Tibial nerve (tissue), 4 donors: ENCODE results near the gene TSEN15. TPM values are rescaled to one million over a fixed set of nuclear protein-coding genes. Genes with fewer than 3 reads are reported as not detected.

Experiments
- DNase-seq, 2 donors: peaks; one replicate each; pipeline ENCODE4 v3.0.0-alpha.2; 2019; ENCODE audit warnings: low spot score in 2 of 2
- H3K27ac ChIP-seq, 4 donors: fragments of 200-600 bp; sonication (generic) in 3 of 4; one replicate each; pipeline ENCODE4 v1.5.1; 2017 to 2019; ENCODE audit warnings: mild to moderate bottlenecking in 1 of 4
- H3K27me3 ChIP-seq, 2 donors: fragments of 200-600 bp; sonication (generic) in 1 of 2; one replicate each; pipeline versions ENCODE4 v1.5.1 to v1.6.0; 2017 to 2019
- H3K36me3 ChIP-seq, 3 donors: fragments of 200-600 bp; sonication (generic); one replicate each; pipeline ENCODE4 v1.5.1; 2018 to 2019
- H3K4me1 ChIP-seq, 4 donors: fragments of 200-600 bp; sonication (generic) in 3 of 4; one replicate each; pipeline ENCODE4 v1.5.1; 2017 to 2019
- H3K4me3 ChIP-seq, 4 donors: fragments of 200-600 bp; sonication (generic) in 3 of 4; one replicate each; pipeline ENCODE4 v1.5.1; 2017 to 2019; ENCODE audit warnings: mild to moderate bottlenecking in 1 of 4, moderate library complexity in 1 of 4
- H3K9me3 ChIP-seq, 4 donors: fragments of 200-600 bp; sonication (generic) in 3 of 4; one replicate each; pipeline ENCODE4 v1.5.1; 2017 to 2019
- CTCF ChIP-seq, 5 experiments: fragments of 200-600 bp in 3 of 5; fragments of 450-650 bp in 2 of 5; sonication (generic) in 3 of 5; IDR thresholded peaks; one replicate each; pipeline ENCODE4 v1.5.1; 2016 to 2019; ENCODE audit warnings: antibody characterized with exemption in 5 of 5, mild to moderate bottlenecking in 3 of 5, moderate library complexity in 2 of 5
- EP300 ChIP-seq, 2 donors: sonication (generic); formaldehyde crosslinking; IDR thresholded peaks; one replicate each; pipeline ENCODE4 v1.6.1; 2017; ENCODE audit warnings: antibody characterized with exemption in 2 of 2, mild to moderate bottlenecking in 1 of 2
- POLR2A ChIP-seq, 2 donors: fragments of 450-650 bp; IDR thresholded peaks; one replicate each; pipeline ENCODE4 v1.6.1; 2017; ENCODE audit warnings: antibody characterized with exemption in 2 of 2, mild to moderate bottlenecking in 2 of 2, moderate library complexity in 2 of 2
- WGBS, 2 donors: methylation state at CpG; one replicate each; pipeline ENCODE4 v1.1.5; 2018; 5-methylcytosine and 5-hydroxymethylcytosine counted together
- total RNA-seq, 4 donors: library from RNA; depleted of rRNA; stranded (reverse); fragments of >200 nt; gene quantifications; one replicate each; pipeline ENCODE4 v1.1.0, GENCODE V29; 2016

Gene TSEN15
- total RNA-seq, 4 donors from 2014 or later = 25.5 to 36.5 (median 31.5) TPM

- H3K4me1 ChIP-seq = peaks cover 0 to 16% (median 0%) of the 10 kb centered on the region in 4 donors
- no peak for DNase-seq
- H3K27ac ChIP-seq = no peak overlapping the region
- H3K36me3 ChIP-seq = peaks cover 0 to 29% (median 0%) of the 10 kb centered on the region in 3 donors
- 89 to 90% methylated on average over 3 of the region's 3 CpGs for WGBS, 2 donors
- no peaks in the 10 kb centered on the region for H3K27me3 ChIP-seq
- H3K4me3 ChIP-seq = no peak overlapping the region
- no peak for TF ChIP-seq CTCF (IDR thresholded peaks at IDR 0.05)
- no peaks in the 10 kb centered on the region for H3K9me3 ChIP-seq
These were observed 8.8 kb downstream of the TSEN15 start for GRCh38 chr1:184060316-184060715.

- no peak for DNase-seq
- TF ChIP-seq CTCF (IDR thresholded peaks at IDR 0.05) = no peak
- no peak for TF ChIP-seq EP300 (IDR thresholded peaks at IDR 0.05)
- TF ChIP-seq POLR2A (IDR thresholded peaks at IDR 0.05) = no peak
- 58 to 68% methylated on average over 2 of the region's 2 CpGs for WGBS, 2 donors
- Histone ChIP-seq H3K27me3 (no peaks in the 10 kb centered on the region), H3K4me3 (no peak overlapping the region), H3K27ac (no peak overlapping the region), H3K4me1 (peaks cover 0 to 16% (median 0%) of the 10 kb centered on the region in 4 donors), H3K36me3 (peaks cover 0 to 40% (median 0%) of the 10 kb centered on the region in 3 donors), H3K9me3 (no peaks in the 10 kb centered on the region)
These were observed 10.0 kb downstream of the TSEN15 start for GRCh38 chr1:184061396-184062003.

GRCh38 chr1:184062640-184063286, 11.2 kb downstream of the TSEN15 start:
- DNase-seq = no peak
- TF ChIP-seq POLR2A (IDR thresholded peaks at IDR 0.05) = no peak
- no peak for TF ChIP-seq CTCF (IDR thresholded peaks at IDR 0.05)
- TF ChIP-seq EP300 (IDR thresholded peaks at IDR 0.05) = no peak
- H3K27ac ChIP-seq = no peak overlapping the region
- H3K4me3 ChIP-seq = no peak overlapping the region
- no peaks in the 10 kb centered on the region for H3K27me3 ChIP-seq
- H3K4me1 ChIP-seq = peaks cover 0 to 3% (median 0%) of the 10 kb centered on the region in 4 donors
- WGBS, 2 donors = 72 to 86% methylated on average over 3 of the region's 3 CpGs
- no peaks in the 10 kb centered on the region for H3K9me3 ChIP-seq
- H3K36me3 ChIP-seq = peaks cover 0 to 35% (median 0%) of the 10 kb centered on the region in 3 donors

GRCh38 chr1:184065559-184065958, 14.0 kb downstream of the TSEN15 start:
- Histone ChIP-seq H3K27ac (no peak overlapping the region), H3K36me3 (peaks cover 0 to 24% (median 0%) of the 10 kb centered on the region in 3 donors), H3K4me3 (no peak overlapping the region), H3K4me1 (no peaks in the 10 kb centered on the region), H3K27me3 (no peaks in the 10 kb centered on the region), H3K9me3 (no peaks in the 10 kb centered on the region)
- TF ChIP-seq EP300 (IDR thresholded peaks at IDR 0.05) (no peak), CTCF (IDR thresholded peaks at IDR 0.05) (no peak), POLR2A (IDR thresholded peaks at IDR 0.05) (no peak)
- DNase-seq = no peak

GRCh38 chr1:184068354-184068753, 16.8 kb downstream of the TSEN15 start:
- Histone ChIP-seq H3K9me3 (no peaks in the 10 kb centered on the region), H3K27me3 (no peaks in the 10 kb centered on the region), H3K27ac (no peak overlapping the region), H3K4me1 (no peaks in the 10 kb centered on the region), H3K4me3 (no peak overlapping the region), H3K36me3 (peaks cover 0 to 33% (median 0%) of the 10 kb centered on the region in 3 donors)
- no peak for TF ChIP-seq CTCF (IDR thresholded peaks at IDR 0.05)
- TF ChIP-seq EP300 (IDR thresholded peaks at IDR 0.05) = no peak
- no peak for TF ChIP-seq POLR2A (IDR thresholded peaks at IDR 0.05)
- DNase-seq = no peak
